ENCODE results near the gene UVRAG. TPM values are rescaled to one million over a fixed set of nuclear protein-coding genes. Genes with fewer than 3 reads are reported as not detected.

The UVRAG gene
- total RNA-seq, 1 experiment from 2014 or later = 29.5 TPM

- DNase-seq (ENCODE audit: low read depth, low spot score) (no peak), ATAC-seq (no peak)
- H3K4me1 ChIP-seq (ENCODE audit: control insufficient read depth, insufficient read depth, low read length) = peaks cover 7% of the 10 kb centered on the region
- intact Hi-C loops (cut with micrococcal nuclease; ENCODE audit: unreplicated experiment) = loop anchor here (10.0 kb wide), 1 partner anchor 345 kb away; no protein-coding TSS in a partner anchor
- H3K4me3 ChIP-seq (ENCODE audit: low read depth in 2 of 2, low read length in 2 of 2) = no peak overlapping the region
- H3K9me3 ChIP-seq (ENCODE audit: control insufficient read depth, insufficient read depth, low read depth, low read length) = no peaks in the 10 kb centered on the region
- in situ Hi-C loops (cut with HindIII; ENCODE audit: low pct_unique_long_range_greater_than_20kb, low sequenced_read_pairs) = no loop called here
- no peaks in the 10 kb centered on the region for H3K36me3 ChIP-seq (ENCODE audit: control insufficient read depth, insufficient read depth, low read length)
- H3K27me3 ChIP-seq (ENCODE audit: control insufficient read depth, insufficient read depth, low read length) = no peaks in the 10 kb centered on the region
- ChIA-PET CTCF (no interaction called here), POLR2A (interaction anchor here (0.5 kb wide), 1 partner anchor 259 kb away, joined by 4 read pairs; no protein-coding TSS in a partner anchor)
- no peak overlapping the region for H3K27ac ChIP-seq (ENCODE audit: low read length)
- no TSS peak for BruUV-seq (replicated peaks)
- TF ChIP-seq REST (IDR thresholded peaks at IDR 0.05; ENCODE audit: insufficient read depth in 1 of 2, low read depth in 2 of 2, low read length in 1 of 2) = no peak
- TF ChIP-seq POLR2AphosphoS5 (IDR thresholded peaks at IDR 0.05; ENCODE audit: low read depth, low read length) = no peak
- no peak for TF ChIP-seq SIN3A (IDR thresholded peaks at IDR 0.05; ENCODE audit: borderline replicate concordance, insufficient read depth, low read depth, low read length)
- TF ChIP-seq TCF7L2 (IDR thresholded peaks at IDR 0.05; ENCODE audit: low read depth, low read length) = no peak
- TF ChIP-seq CTCF (IDR thresholded peaks at IDR 0.05) = no peak
Measured at GRCh38 chr11:76150141-76150540, 335.1 kb downstream of the UVRAG start.

GRCh38 chr11:76151556-76152085 lies 336.6 kb downstream of the UVRAG start:
- POLR2A ChIA-PET = interaction anchor here (0.6 kb wide), 1 partner anchor 147 kb away, joined by 5 read pairs; no protein-coding TSS in a partner anchor

More at GRCh38 chr11:76151556-76152085, 336.6 kb downstream of the UVRAG start:
- Histone ChIP-seq H3K9me3 (ENCODE audit: control insufficient read depth, insufficient read depth, low read depth, low read length) (no peaks in the 10 kb centered on the region), H3K4me3 (ENCODE audit: low read depth in 2 of 2, low read length in 2 of 2) (peak overlapping the region; percentile 5 to 41; a peak in 3 of 4 replicates), H3K27ac (ENCODE audit: low read length) (peak overlapping the region; percentile 40), H3K27me3 (ENCODE audit: control insufficient read depth, insufficient read depth, low read length) (no peaks in the 10 kb centered on the region), H3K4me1 (ENCODE audit: control insufficient read depth, insufficient read depth, low read length) (peaks cover 7% of the 10 kb centered on the region), H3K36me3 (ENCODE audit: control insufficient read depth, insufficient read depth, low read length) (no peaks in the 10 kb centered on the region)
- in situ Hi-C loops (cut with HindIII; ENCODE audit: low pct_unique_long_range_greater_than_20kb, low sequenced_read_pairs) (no loop called here), intact Hi-C loops (cut with micrococcal nuclease; ENCODE audit: unreplicated experiment) (loop anchor here (2.0 to 10.0 kb wide), 2 partner anchors 255 to 347 kb away; no protein-coding TSS in a partner anchor)
- DNase-seq (ENCODE audit: low read depth, low spot score) (no peak), ATAC-seq (peak; percentile 6; the same call in 1 of the 2 replicates)
- no TSS peak for BruUV-seq (replicated peaks)
- CTCF ChIA-PET = interaction anchor here (0.6 to 1.5 kb wide), 5 partner anchors 146 to 1010 kb away, joined by 3 to 20 read pairs (median 4); no protein-coding TSS in a partner anchor
- no peak for TF ChIP-seq CTCF (IDR thresholded peaks at IDR 0.05)

Measured in Panc1 (cell line).